GM12878 (cell line): ENCODE data around the gene POU4F3.

Experiments
- ETV6 ChIP-seq, 2 experiments: fragments of 450-650 bp in 1 of 2; IDR thresholded peaks in 1 of 2; conservative IDR thresholded peaks in 1 of 2; 2 replicates each; pipeline ENCODE4 v1.6.1; 2014; ENCODE audit warnings: antibody characterized with exemption in 1 of 2, borderline replicate concordance in 1 of 2, low read depth in 1 of 2, mild to moderate bottlenecking in 1 of 2, moderate library complexity in 1 of 2
- HDAC2 ChIP-seq: fragments of 200-600 bp; sonication (generic); IDR thresholded peaks from 2 replicates; pipeline ENCODE4 v1.6.1; 2017
- HDAC6 ChIP-seq: fragments of 200-600 bp; sonication (generic); IDR thresholded peaks from one replicate; pipeline ENCODE4 v1.8.0; 2017; ENCODE audit warnings: antibody characterized with exemption; ENCODE audit not compliant: unreplicated experiment
- KAT2A ChIP-seq: conservative IDR thresholded peaks from 2 replicates; pipeline ENCODE4 v1.6.1; 2011; ENCODE audit warnings: low read depth, low read length; ENCODE audit not compliant: control insufficient read depth
- NRF1 ChIP-seq: conservative IDR thresholded peaks from 2 replicates; pipeline ENCODE4 v1.6.1; 2011; ENCODE audit warnings: mild to moderate bottlenecking, low read depth, low read length, improper control_type of control experiment
- TCF7 ChIP-seq: IDR thresholded peaks from 2 replicates; pipeline ENCODE4 v1.6.1; 2014; ENCODE audit warnings: antibody characterized with exemption, borderline replicate concordance
- TF ChIP-seq, protein P1 (sequence below): fragments of 450-650 bp; IDR thresholded peaks from 2 replicates; pipeline ENCODE4 v1.6.1; 2016; ENCODE audit warnings: mild to moderate bottlenecking
- TF ChIP-seq, protein P2 (sequence below): IDR thresholded peaks from 2 replicates; pipeline ENCODE4 v1.6.1; 2011; ENCODE audit warnings: low read depth, mild to moderate bottlenecking, low read length, moderate library complexity, borderline replicate concordance; ENCODE audit errors: extremely low read depth
- TF ChIP-seq, protein P3 (sequence below), 3 experiments: IDR thresholded peaks in 2 of 3; conservative IDR thresholded peaks in 1 of 3; 2 replicates each; pipeline ENCODE4 v1.5.1; 2011; ENCODE audit warnings: low read depth in 3 of 3, low read length in 3 of 3, mild to moderate bottlenecking in 3 of 3, control low read depth in 2 of 3, moderate library complexity in 2 of 3, inconsistent platforms in 1 of 3, mixed read lengths in 1 of 3; ENCODE audit not compliant: control insufficient read depth in 2 of 3, insufficient read depth in 1 of 3; ENCODE audit errors: extremely low read depth in 1 of 3

DNA sequence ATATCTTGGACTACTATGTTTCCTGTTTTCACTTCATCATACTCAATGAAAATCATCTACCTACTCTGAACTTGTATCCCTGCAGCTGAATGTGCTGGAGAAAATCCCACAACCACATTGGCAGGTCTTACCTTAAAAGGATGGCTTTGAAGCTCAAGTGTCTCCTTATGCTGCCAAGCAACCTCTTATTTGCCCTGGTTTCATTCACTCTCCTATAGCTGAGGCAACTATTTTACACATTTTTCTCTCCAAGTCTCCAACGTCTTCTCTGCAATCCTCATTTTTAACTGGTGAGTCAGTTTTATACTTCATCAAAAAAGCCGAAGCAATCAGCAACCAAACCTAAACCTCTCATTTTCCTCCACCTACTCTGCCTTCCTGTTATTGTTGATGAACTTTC is 49.7 kb downstream of the POU4F3 start:
- TF ChIP-seq, protein P1, sequence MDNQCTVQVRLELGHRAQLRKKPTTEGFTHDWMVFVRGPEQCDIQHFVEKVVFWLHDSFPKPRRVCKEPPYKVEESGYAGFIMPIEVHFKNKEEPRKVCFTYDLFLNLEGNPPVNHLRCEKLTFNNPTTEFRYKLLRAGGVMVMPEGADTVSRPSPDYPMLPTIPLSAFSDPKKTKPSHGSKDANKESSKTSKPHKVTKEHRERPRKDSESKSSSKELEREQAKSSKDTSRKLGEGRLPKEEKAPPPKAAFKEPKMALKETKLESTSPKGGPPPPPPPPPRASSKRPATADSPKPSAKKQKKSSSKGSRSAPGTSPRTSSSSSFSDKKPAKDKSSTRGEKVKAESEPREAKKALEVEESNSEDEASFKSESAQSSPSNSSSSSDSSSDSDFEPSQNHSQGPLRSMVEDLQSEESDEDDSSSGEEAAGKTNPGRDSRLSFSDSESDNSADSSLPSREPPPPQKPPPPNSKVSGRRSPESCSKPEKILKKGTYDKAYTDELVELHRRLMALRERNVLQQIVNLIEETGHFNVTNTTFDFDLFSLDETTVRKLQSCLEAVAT: no peak
- no peak for TF ChIP-seq TCF7
- TF ChIP-seq KAT2A: no peak
- no peak for TF ChIP-seq ETV6 (conservative IDR thresholded peaks at IDR 0.05 in 1 of 2, IDR thresholded peaks at IDR 0.05 in 1 of 2; ENCODE audit: borderline replicate concordance in 1 of 2, low read depth in 1 of 2)
- no peak for TF ChIP-seq NRF1
- TF ChIP-seq, protein P2, sequence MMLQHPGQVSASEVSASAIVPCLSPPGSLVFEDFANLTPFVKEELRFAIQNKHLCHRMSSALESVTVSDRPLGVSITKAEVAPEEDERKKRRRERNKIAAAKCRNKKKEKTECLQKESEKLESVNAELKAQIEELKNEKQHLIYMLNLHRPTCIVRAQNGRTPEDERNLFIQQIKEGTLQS: no peak
- no peak for TF ChIP-seq HDAC6
- TF ChIP-seq HDAC2: no peak
- TF ChIP-seq, protein P3, sequence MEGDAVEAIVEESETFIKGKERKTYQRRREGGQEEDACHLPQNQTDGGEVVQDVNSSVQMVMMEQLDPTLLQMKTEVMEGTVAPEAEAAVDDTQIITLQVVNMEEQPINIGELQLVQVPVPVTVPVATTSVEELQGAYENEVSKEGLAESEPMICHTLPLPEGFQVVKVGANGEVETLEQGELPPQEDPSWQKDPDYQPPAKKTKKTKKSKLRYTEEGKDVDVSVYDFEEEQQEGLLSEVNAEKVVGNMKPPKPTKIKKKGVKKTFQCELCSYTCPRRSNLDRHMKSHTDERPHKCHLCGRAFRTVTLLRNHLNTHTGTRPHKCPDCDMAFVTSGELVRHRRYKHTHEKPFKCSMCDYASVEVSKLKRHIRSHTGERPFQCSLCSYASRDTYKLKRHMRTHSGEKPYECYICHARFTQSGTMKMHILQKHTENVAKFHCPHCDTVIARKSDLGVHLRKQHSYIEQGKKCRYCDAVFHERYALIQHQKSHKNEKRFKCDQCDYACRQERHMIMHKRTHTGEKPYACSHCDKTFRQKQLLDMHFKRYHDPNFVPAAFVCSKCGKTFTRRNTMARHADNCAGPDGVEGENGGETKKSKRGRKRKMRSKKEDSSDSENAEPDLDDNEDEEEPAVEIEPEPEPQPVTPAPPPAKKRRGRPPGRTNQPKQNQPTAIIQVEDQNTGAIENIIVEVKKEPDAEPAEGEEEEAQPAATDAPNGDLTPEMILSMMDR (IDR thresholded peaks at IDR 0.05 in 2 of 3, conservative IDR thresholded peaks at IDR 0.05 in 1 of 3; ENCODE audit: control insufficient read depth in 2 of 3, extremely low read depth in 1 of 3, insufficient read depth in 1 of 3, low read depth in 3 of 3, low read length in 3 of 3): no peak
